Panc1 (cell line): ENCODE measurements around the gene ZFYVE28. TPM values are rescaled to one million over a fixed set of nuclear protein-coding genes. Genes with fewer than 3 reads are reported as not detected.

Experiments
- ATAC-seq: fragments of 200-7000 bp; cut with Tn5 transposase; 2 replicates; pipeline ENCODE4 v1.9.1; 2020; ENCODE audit warnings: mild to moderate bottlenecking, moderate library complexity
- BruUV-seq: library from RNA; stranded (reverse); fragments of 400-500 nt; replicated peaks from 2 replicates; lab custom pipeline; 2021; lab: Mats Ljungman, UMichigan
- CTCF ChIA-PET: fragments of 300-600 bp; sonication (Branson Sonifier 250); formaldehyde crosslinking; loops from one replicate; lab custom pipeline; 2022; ENCODE audit warnings: antibody characterized with exemption; lab: Charles Lee
- POLR2A ChIA-PET: fragments of 300-600 bp; sonication (Branson Sonifier 250); formaldehyde crosslinking; loops from one replicate; lab custom pipeline; 2022; ENCODE audit warnings: antibody characterized with exemption; lab: Charles Lee
- DNase-seq: peaks from one replicate; pipeline ENCODE4 v3.0.0-alpha.2; 2010; ENCODE audit warnings: low read depth, low spot score
- H3K27ac ChIP-seq: 2 replicates; pipeline ENCODE4 v1.5.1; 2011; ENCODE audit warnings: mild to moderate bottlenecking, low read length, inconsistent platforms
- H3K27me3 ChIP-seq: fragments of 200-500 bp; sonication (Bioruptor generic); 2 replicates; pipeline ENCODE4 v1.6.0; 2014; ENCODE audit warnings: low read length, inconsistent platforms; ENCODE audit not compliant: control insufficient read depth, insufficient read depth
- H3K36me3 ChIP-seq: fragments of 200-500 bp; sonication (Bioruptor generic); 2 replicates; pipeline ENCODE4 v1.5.1; 2014; ENCODE audit warnings: inconsistent platforms, mild to moderate bottlenecking, low read length, moderate library complexity; ENCODE audit not compliant: control insufficient read depth, insufficient read depth
- H3K4me1 ChIP-seq: 2 replicates; pipeline ENCODE4 v1.5.1; 2011; ENCODE audit warnings: inconsistent platforms, mild to moderate bottlenecking, low read length, moderate library complexity; ENCODE audit not compliant: control insufficient read depth, insufficient read depth
- H3K4me3 ChIP-seq, 2 experiments: 2 replicates each; pipeline ENCODE4 v1.5.1; 2011 to 2012; ENCODE audit warnings: low read depth in 2 of 2, low read length in 2 of 2, mild to moderate bottlenecking in 2 of 2, inconsistent platforms in 1 of 2, moderate library complexity in 1 of 2
- H3K9me3 ChIP-seq: fragments of 200-500 bp; sonication (Bioruptor generic); 2 replicates; pipeline ENCODE4 v1.5.1; 2014; ENCODE audit warnings: low read depth, mild to moderate bottlenecking, inconsistent platforms, low read length, moderate library complexity; ENCODE audit not compliant: control insufficient read depth, insufficient read depth
- POLR2AphosphoS5 ChIP-seq: IDR thresholded peaks from 2 replicates; pipeline ENCODE4 v1.6.1; 2012; ENCODE audit warnings: mild to moderate bottlenecking, low read depth, low read length, moderate library complexity
- SIN3A ChIP-seq: IDR thresholded peaks from 2 replicates; pipeline ENCODE4 v1.6.1; 2012; ENCODE audit warnings: low read depth, mild to moderate bottlenecking, low read length, moderate library complexity, borderline replicate concordance; ENCODE audit not compliant: insufficient read depth
- TCF7L2 ChIP-seq: IDR thresholded peaks from 2 replicates; pipeline ENCODE4 v1.6.1; 2011; ENCODE audit warnings: mild to moderate bottlenecking, low read depth, low read length, inconsistent platforms
- in situ Hi-C: cut with HindIII; loops from 2 replicates; pipeline ENCODE4 v1.10.0; 2016; ENCODE audit warnings: low sequenced_read_pairs, low pct_unique_long_range_greater_than_20kb
- intact Hi-C: fragments of 100-400 bp; cut with micrococcal nuclease; formaldehyde crosslinking; loops from one replicate; pipeline ENCODE4 v1.10.0; 2022; ENCODE audit not compliant: unreplicated experiment
- total RNA-seq: library from RNA; stranded (reverse); gene quantifications from one replicate; pipeline ENCODE4 v1.2.1, GENCODE V29; 2021; ENCODE audit not compliant: unreplicated experiment
- TF ChIP-seq, protein P1 (sequence below): fragments of 450-650 bp; IDR thresholded peaks from 2 replicates; pipeline ENCODE4 v1.5.1; 2017; ENCODE audit warnings: mild to moderate bottlenecking
- TF ChIP-seq, protein P2 (sequence below), 2 experiments: IDR thresholded peaks; 2 replicates each; pipeline ENCODE4 v1.6.1; 2011 to 2012; ENCODE audit warnings: low read depth in 2 of 2, control low read depth in 1 of 2, low read length in 1 of 2, mild to moderate bottlenecking in 1 of 2, moderate library complexity in 1 of 2; ENCODE audit not compliant: insufficient read depth in 1 of 2

The ZFYVE28 gene
- total RNA-seq, 1 experiment from 2014 or later: 11.9 TPM

DNA sequence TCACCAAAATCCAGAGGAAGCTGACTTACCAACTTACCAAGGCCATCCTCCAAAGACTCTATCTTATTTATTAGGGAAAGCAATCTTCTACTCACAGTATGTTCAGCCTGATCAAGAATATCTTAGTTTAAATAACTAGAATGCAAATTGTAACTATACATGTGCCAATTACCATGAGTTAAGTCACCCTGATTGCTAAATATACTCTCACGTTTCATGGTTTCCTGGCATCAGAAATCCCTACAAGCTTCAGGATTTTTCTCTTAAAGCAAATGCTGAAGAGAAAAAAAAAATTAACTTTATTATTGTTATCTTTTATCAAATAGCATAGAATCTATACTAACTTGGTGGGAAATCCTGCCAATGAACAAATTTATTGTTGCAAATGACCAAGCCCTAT is 93.6 kb downstream of the ZFYVE28 start:
- Histone ChIP-seq H3K4me1 (peaks cover 3% of the 10 kb centered on the region; the same call in 1 of the 2 replicates), H3K9me3 (peaks cover 9% of the 10 kb centered on the region; the same call in 1 of the 2 replicates), H3K27ac (no peak overlapping the region), H3K4me3 (no peak overlapping the region), H3K36me3 (no peaks in the 10 kb centered on the region; the same call in 1 of the 2 replicates), H3K27me3 (no peaks in the 10 kb centered on the region)
- POLR2A ChIA-PET: no interaction called here
- no TSS peak for BruUV-seq
- no peak for TF ChIP-seq POLR2AphosphoS5
- TF ChIP-seq, protein P1, sequence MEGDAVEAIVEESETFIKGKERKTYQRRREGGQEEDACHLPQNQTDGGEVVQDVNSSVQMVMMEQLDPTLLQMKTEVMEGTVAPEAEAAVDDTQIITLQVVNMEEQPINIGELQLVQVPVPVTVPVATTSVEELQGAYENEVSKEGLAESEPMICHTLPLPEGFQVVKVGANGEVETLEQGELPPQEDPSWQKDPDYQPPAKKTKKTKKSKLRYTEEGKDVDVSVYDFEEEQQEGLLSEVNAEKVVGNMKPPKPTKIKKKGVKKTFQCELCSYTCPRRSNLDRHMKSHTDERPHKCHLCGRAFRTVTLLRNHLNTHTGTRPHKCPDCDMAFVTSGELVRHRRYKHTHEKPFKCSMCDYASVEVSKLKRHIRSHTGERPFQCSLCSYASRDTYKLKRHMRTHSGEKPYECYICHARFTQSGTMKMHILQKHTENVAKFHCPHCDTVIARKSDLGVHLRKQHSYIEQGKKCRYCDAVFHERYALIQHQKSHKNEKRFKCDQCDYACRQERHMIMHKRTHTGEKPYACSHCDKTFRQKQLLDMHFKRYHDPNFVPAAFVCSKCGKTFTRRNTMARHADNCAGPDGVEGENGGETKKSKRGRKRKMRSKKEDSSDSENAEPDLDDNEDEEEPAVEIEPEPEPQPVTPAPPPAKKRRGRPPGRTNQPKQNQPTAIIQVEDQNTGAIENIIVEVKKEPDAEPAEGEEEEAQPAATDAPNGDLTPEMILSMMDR: no peak
- TF ChIP-seq, protein P2, sequence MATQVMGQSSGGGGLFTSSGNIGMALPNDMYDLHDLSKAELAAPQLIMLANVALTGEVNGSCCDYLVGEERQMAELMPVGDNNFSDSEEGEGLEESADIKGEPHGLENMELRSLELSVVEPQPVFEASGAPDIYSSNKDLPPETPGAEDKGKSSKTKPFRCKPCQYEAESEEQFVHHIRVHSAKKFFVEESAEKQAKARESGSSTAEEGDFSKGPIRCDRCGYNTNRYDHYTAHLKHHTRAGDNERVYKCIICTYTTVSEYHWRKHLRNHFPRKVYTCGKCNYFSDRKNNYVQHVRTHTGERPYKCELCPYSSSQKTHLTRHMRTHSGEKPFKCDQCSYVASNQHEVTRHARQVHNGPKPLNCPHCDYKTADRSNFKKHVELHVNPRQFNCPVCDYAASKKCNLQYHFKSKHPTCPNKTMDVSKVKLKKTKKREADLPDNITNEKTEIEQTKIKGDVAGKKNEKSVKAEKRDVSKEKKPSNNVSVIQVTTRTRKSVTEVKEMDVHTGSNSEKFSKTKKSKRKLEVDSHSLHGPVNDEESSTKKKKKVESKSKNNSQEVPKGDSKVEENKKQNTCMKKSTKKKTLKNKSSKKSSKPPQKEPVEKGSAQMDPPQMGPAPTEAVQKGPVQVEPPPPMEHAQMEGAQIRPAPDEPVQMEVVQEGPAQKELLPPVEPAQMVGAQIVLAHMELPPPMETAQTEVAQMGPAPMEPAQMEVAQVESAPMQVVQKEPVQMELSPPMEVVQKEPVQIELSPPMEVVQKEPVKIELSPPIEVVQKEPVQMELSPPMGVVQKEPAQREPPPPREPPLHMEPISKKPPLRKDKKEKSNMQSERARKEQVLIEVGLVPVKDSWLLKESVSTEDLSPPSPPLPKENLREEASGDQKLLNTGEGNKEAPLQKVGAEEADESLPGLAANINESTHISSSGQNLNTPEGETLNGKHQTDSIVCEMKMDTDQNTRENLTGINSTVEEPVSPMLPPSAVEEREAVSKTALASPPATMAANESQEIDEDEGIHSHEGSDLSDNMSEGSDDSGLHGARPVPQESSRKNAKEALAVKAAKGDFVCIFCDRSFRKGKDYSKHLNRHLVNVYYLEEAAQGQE (IDR thresholded peaks at IDR 0.05; ENCODE audit: insufficient read depth in 1 of 2, low read depth in 2 of 2, low read length in 1 of 2): no peak
- TF ChIP-seq TCF7L2: no peak
- no peak for TF ChIP-seq SIN3A
- no peak for ATAC-seq
- no peak for DNase-seq
- intact Hi-C loops (no loop called here), in situ Hi-C loops (no loop called here)
- CTCF ChIA-PET: no interaction called here

DNA sequence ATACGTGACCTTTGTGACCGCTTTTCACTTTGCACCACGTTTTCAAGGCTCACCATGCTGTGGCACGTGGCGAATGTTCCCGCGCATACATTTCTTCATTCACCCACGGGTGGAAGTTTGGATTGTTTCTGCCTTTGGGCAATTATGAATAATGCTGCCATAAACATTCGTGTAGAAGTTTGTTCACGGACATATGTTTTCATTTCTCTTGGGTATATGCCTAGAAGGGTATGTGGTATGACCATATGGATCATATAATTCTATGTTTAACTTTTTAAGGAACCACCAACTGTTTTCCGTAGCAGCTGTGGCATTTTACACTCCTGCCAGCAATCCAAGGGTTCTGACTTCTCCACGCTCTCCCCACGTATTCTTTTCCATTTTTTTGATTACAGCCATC is 95.6 kb downstream of the ZFYVE28 start:
- TF ChIP-seq, protein P2 (IDR thresholded peaks at IDR 0.05; ENCODE audit: insufficient read depth in 1 of 2, low read depth in 2 of 2, low read length in 1 of 2): no peak
- TF ChIP-seq, protein P1: no peak
- TF ChIP-seq SIN3A (no peak), POLR2AphosphoS5 (no peak), TCF7L2 (no peak)
- no peak for ATAC-seq

More for the DNA sequence above, 95.6 kb downstream of the ZFYVE28 start:
- no peaks in the 10 kb centered on the region for H3K9me3 ChIP-seq
- no peaks in the 10 kb centered on the region for H3K36me3 ChIP-seq
- no peaks in the 10 kb centered on the region for H3K4me1 ChIP-seq
- in situ Hi-C loops: no loop called here
- intact Hi-C loops: no loop called here
- DNase-seq: no peak
- no peak overlapping the region for H3K27ac ChIP-seq
- H3K27me3 ChIP-seq: no peaks in the 10 kb centered on the region
- no TSS peak for BruUV-seq
- CTCF ChIA-PET: no interaction called here
- POLR2A ChIA-PET: no interaction called here
- no peak overlapping the region for H3K4me3 ChIP-seq
